Measurements from ENCODE around the gene COG6. TPM values are rescaled to one million over a fixed set of nuclear protein-coding genes. Genes with fewer than 3 reads are reported as not detected.
A peak's percentile ranks its signal among the peaks of the same experiment; 100 is the strongest.

COG6 gene
- total and polyA plus RNA-seq, 2 experiments from 2014 or later, result 35.2 to 40.4 TPM

DNA sequence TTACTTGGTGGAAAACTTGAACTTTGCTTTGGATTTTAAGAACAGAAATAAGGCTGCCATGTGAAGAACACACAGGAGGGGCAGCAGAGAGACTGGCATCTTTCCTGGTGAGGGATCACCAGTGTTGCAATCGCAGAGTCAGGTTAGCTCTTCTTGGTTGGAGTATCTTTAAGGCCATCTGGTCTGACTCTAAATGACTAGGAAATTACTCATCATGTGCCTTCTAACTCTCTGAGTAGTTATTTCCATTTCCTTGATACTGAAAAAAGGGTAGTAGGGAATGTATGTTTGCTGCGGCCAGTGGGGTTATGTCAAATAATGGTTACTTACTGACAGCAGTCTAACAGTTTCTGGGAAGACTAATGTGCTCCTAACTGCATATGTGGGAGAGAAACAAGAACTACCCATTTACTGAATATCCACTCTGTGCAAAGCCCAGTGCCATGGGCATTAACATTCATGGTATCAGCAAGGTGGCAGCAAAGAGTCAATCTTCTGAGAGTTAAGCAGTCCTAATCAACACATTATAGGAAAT, 122.1 kb downstream of the COG6 start:
- in situ Hi-C loops (cut with MboI), result no loop called here

GRCh38 chr13:39779337-39780265, 124.1 kb downstream of the COG6 start:
- H3F3A ChIP-seq (ENCODE audit: insufficient read depth), result peaks cover 11% of the 10 kb centered on the region; the same call in 1 of the 2 replicates
- TF ChIP-seq EZH2 (IDR thresholded peaks at IDR 0.05; ENCODE audit: insufficient read depth, poor library complexity, severe bottlenecking), result no peak
- TF ChIP-seq EZH2phosphoT487 (IDR thresholded peaks at IDR 0.05; ENCODE audit: insufficient read depth, low read depth), result no peak
- H3K9ac ChIP-seq, result no peak overlapping the region
- no peak overlapping the region for H3K27ac ChIP-seq
- no peaks in the 10 kb centered on the region for H3K9me3 ChIP-seq (ENCODE audit: low read depth)
- H3K4me2 ChIP-seq (ENCODE audit: unreplicated experiment), result no peak overlapping the region
- peak; percentile 27 for DNase-seq
- no peaks in the 10 kb centered on the region for H3K36me3 ChIP-seq (ENCODE audit: low read depth)
- no peak overlapping the region for H3K4me3 ChIP-seq
- H3K9me2 ChIP-seq (ENCODE audit: insufficient read depth), result no peaks in the 10 kb centered on the region
- H2AFZ ChIP-seq, result no peak overlapping the region
- no peaks in the 10 kb centered on the region for H3K79me2 ChIP-seq (ENCODE audit: insufficient read depth)
- in situ Hi-C loops (cut with MboI), result no loop called here
- H3K27me3 ChIP-seq (replicated peaks; ENCODE audit: insufficient read depth), result no peaks in the 10 kb centered on the region
- H4K20me1 ChIP-seq (ENCODE audit: insufficient read depth), result no peaks in the 10 kb centered on the region
- H3K4me1 ChIP-seq (ENCODE audit: insufficient read depth), result peaks cover 32% of the 10 kb centered on the region
- 75% methylated on average over 8 of the region's 8 CpGs for WGBS, 2 experiments (ENCODE audit: low coverage in 1 of 2, low lambda C conversion rate in 2 of 2, missing lambda C conversion rate in 2 of 2)

More for the DNA sequence above, 122.1 kb downstream of the COG6 start:
- Histone ChIP-seq H3K36me3 (ENCODE audit: low read depth) (no peaks in the 10 kb centered on the region), H3K4me1 (ENCODE audit: insufficient read depth) (peaks cover 39% of the 10 kb centered on the region), H3F3A (ENCODE audit: insufficient read depth) (peaks cover 23% of the 10 kb centered on the region; the same call in 1 of the 2 replicates), H3K27ac (peak overlapping the region; percentile 42), H3K4me3 (no peak overlapping the region), H4K20me1 (ENCODE audit: insufficient read depth) (no peaks in the 10 kb centered on the region), H3K4me2 (ENCODE audit: unreplicated experiment) (no peak overlapping the region), H3K9ac (no peak overlapping the region), H3K27me3 (replicated peaks; ENCODE audit: insufficient read depth) (no peaks in the 10 kb centered on the region), H3K79me2 (ENCODE audit: insufficient read depth) (no peaks in the 10 kb centered on the region), H2AFZ (no peak overlapping the region), H3K9me3 (ENCODE audit: low read depth) (no peaks in the 10 kb centered on the region), H3K9me2 (ENCODE audit: insufficient read depth) (no peaks in the 10 kb centered on the region)
- DNase-seq, result peak; percentile 91
- no peak for TF ChIP-seq EZH2 (IDR thresholded peaks at IDR 0.05; ENCODE audit: insufficient read depth, poor library complexity, severe bottlenecking)
- TF ChIP-seq EZH2phosphoT487 (IDR thresholded peaks at IDR 0.05; ENCODE audit: insufficient read depth, low read depth), result no peak
- WGBS, 2 experiments (ENCODE audit: low coverage in 1 of 2, low lambda C conversion rate in 2 of 2, missing lambda C conversion rate in 2 of 2), result 56 to 70% methylated on average over 2 of the region's 2 CpGs

GRCh38 chr13:39780711-39781110, 125.2 kb downstream of the COG6 start:
- H2AFZ ChIP-seq, result no peak overlapping the region
- H3K4me1 ChIP-seq (ENCODE audit: insufficient read depth), result peaks cover 32% of the 10 kb centered on the region
- WGBS, 2 experiments (ENCODE audit: low coverage in 1 of 2, low lambda C conversion rate in 2 of 2, missing lambda C conversion rate in 2 of 2), result 71 to 73% methylated on average over 6 of the region's 6 CpGs
- no peaks in the 10 kb centered on the region for H4K20me1 ChIP-seq (ENCODE audit: insufficient read depth)
- H3K9ac ChIP-seq, result no peak overlapping the region
- no peak overlapping the region for H3K27ac ChIP-seq
- H3K36me3 ChIP-seq (ENCODE audit: low read depth), result no peaks in the 10 kb centered on the region
- H3K9me2 ChIP-seq (ENCODE audit: insufficient read depth), result no peaks in the 10 kb centered on the region
- DNase-seq, result no peak
- no peak for TF ChIP-seq EZH2phosphoT487 (IDR thresholded peaks at IDR 0.05; ENCODE audit: insufficient read depth, low read depth)
- no peak for TF ChIP-seq EZH2 (IDR thresholded peaks at IDR 0.05; ENCODE audit: insufficient read depth, poor library complexity, severe bottlenecking)
- H3F3A ChIP-seq (ENCODE audit: insufficient read depth), result peaks cover 11% of the 10 kb centered on the region; the same call in 1 of the 2 replicates
- no peaks in the 10 kb centered on the region for H3K79me2 ChIP-seq (ENCODE audit: insufficient read depth)
- no peak overlapping the region for H3K4me3 ChIP-seq
- H3K4me2 ChIP-seq (ENCODE audit: unreplicated experiment), result no peak overlapping the region
- H3K27me3 ChIP-seq (replicated peaks; ENCODE audit: insufficient read depth), result no peaks in the 10 kb centered on the region
- no peaks in the 10 kb centered on the region for H3K9me3 ChIP-seq (ENCODE audit: low read depth)
- in situ Hi-C loops (cut with MboI), result no loop called here

GRCh38 chr13:39781381-39781780, 125.9 kb downstream of the COG6 start:
- Histone ChIP-seq H3K9me3 (ENCODE audit: low read depth) (no peaks in the 10 kb centered on the region), H3K36me3 (ENCODE audit: low read depth) (no peaks in the 10 kb centered on the region), H3K4me1 (ENCODE audit: insufficient read depth) (peaks cover 31% of the 10 kb centered on the region), H3K9me2 (ENCODE audit: insufficient read depth) (no peaks in the 10 kb centered on the region), H3K9ac (no peak overlapping the region), H3K79me2 (ENCODE audit: insufficient read depth) (no peaks in the 10 kb centered on the region), H3K27me3 (replicated peaks; ENCODE audit: insufficient read depth) (no peaks in the 10 kb centered on the region), H3F3A (ENCODE audit: insufficient read depth) (peaks cover 11% of the 10 kb centered on the region; the same call in 1 of the 2 replicates), H2AFZ (no peak overlapping the region), H4K20me1 (ENCODE audit: insufficient read depth) (no peaks in the 10 kb centered on the region), H3K4me3 (no peak overlapping the region), H3K4me2 (ENCODE audit: unreplicated experiment) (no peak overlapping the region), H3K27ac (no peak overlapping the region)
- in situ Hi-C loops (cut with MboI), result no loop called here
- no peak for DNase-seq
- TF ChIP-seq EZH2 (IDR thresholded peaks at IDR 0.05; ENCODE audit: insufficient read depth, poor library complexity, severe bottlenecking), result no peak
- TF ChIP-seq EZH2phosphoT487 (IDR thresholded peaks at IDR 0.05; ENCODE audit: insufficient read depth, low read depth), result no peak
- WGBS, 2 experiments (ENCODE audit: low coverage in 1 of 2, low lambda C conversion rate in 2 of 2, missing lambda C conversion rate in 2 of 2), result 95 to 97% methylated on average over 2 of the region's 2 CpGs

All from GM23248 (cell line).